ENCODE results near the gene KIF11. TPM values are rescaled to one million over a fixed set of nuclear protein-coding genes. Genes with fewer than 3 reads are reported as not detected.
A peak's percentile ranks its signal among the peaks of the same experiment; 100 is the strongest.

The KIF11 gene
- polyA plus RNA-seq, 1 donor from 2014 or later: 0.47 TPM

DNA sequence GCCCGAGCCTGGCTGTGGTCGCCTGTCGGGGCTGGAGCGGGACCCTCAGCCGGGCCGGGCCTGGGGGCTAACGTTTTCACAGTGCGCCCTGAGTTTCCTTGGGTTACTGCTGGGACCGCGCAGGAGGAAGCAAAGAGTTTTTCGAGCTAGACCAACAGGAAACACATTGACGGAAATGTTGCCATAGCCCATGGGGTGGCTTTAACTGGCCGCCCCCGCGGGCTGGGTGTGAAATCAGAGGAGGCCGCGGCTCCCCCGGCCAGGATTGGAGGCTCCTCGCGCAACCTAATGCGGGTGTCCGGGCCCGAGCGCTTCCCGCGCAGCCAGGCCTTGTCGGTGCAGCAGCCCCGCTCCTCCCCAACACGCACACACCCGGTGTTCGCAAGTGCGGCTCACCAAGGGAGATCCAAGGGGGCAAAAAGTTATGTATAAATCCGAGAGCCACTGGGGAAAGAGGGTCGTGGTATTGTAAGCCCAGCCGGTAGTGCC lies 98.7 kb downstream of the KIF11 start:
- H3K27me3 ChIP-seq (ENCODE audit: insufficient read depth, low read depth, low read length): peaks cover 96% of the 10 kb centered on the region

DNA sequence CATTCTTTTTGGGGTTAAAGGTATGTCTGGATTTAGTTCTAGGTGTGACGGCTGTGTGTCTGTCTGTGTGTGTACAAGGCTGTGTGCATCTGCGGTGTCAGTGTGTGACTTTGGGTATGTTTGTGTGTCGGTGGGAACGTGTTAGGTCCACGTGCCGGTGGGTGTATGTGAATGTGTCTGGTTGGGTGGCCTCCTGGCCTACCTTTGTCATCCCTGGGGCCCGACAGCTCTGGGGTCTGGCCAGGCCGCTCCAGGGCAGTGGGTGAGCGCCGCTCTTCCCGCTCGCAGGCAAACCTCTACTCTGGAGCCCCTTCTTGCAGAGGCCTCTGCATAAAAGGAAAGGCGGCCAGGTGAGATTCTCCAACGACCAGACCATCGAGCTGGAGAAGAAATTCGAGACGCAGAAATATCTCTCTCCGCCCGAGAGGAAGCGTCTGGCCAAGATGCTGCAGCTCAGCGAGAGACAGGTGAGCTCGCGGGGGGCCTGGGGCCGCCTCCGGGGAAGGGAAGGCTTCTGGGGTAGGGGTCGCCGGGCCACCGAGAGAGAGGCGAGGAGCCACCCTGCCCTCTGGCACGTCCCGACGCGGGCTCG lies 99.2 kb downstream of the KIF11 start:
- Histone ChIP-seq H3K9me3 (ENCODE audit: low read length) (peaks cover 12% of the 10 kb centered on the region), H3K4me3 (ENCODE audit: low read length) (no peak overlapping the region), H3K9ac (ENCODE audit: low read length) (no peak overlapping the region), H3K4me2 (ENCODE audit: low read length) (no peak overlapping the region), H3K9me2 (ENCODE audit: insufficient read depth, low read length) (no peaks in the 10 kb centered on the region), H2AFZ (ENCODE audit: low read depth, low read length) (no peak overlapping the region), H3F3A (ENCODE audit: insufficient read depth, low read length, poor library complexity, severe bottlenecking) (no peaks in the 10 kb centered on the region), H3K36me3 (ENCODE audit: insufficient read depth, low read length) (no peaks in the 10 kb centered on the region), H4K20me1 (ENCODE audit: insufficient read depth) (no peaks in the 10 kb centered on the region), H3K27me3 (ENCODE audit: insufficient read depth, low read depth, low read length) (peaks cover 96% of the 10 kb centered on the region), H3K79me2 (replicated peaks; ENCODE audit: insufficient read depth, low read length) (no peaks in the 10 kb centered on the region), H3K27ac (ENCODE audit: low read length) (no peak overlapping the region)
- no peak for TF ChIP-seq MXI1 (conservative IDR thresholded peaks at IDR 0.05; ENCODE audit: poor library complexity, severe bottlenecking)
- TF ChIP-seq RAD21 (conservative IDR thresholded peaks at IDR 0.05): no peak
- TF ChIP-seq, protein P1, sequence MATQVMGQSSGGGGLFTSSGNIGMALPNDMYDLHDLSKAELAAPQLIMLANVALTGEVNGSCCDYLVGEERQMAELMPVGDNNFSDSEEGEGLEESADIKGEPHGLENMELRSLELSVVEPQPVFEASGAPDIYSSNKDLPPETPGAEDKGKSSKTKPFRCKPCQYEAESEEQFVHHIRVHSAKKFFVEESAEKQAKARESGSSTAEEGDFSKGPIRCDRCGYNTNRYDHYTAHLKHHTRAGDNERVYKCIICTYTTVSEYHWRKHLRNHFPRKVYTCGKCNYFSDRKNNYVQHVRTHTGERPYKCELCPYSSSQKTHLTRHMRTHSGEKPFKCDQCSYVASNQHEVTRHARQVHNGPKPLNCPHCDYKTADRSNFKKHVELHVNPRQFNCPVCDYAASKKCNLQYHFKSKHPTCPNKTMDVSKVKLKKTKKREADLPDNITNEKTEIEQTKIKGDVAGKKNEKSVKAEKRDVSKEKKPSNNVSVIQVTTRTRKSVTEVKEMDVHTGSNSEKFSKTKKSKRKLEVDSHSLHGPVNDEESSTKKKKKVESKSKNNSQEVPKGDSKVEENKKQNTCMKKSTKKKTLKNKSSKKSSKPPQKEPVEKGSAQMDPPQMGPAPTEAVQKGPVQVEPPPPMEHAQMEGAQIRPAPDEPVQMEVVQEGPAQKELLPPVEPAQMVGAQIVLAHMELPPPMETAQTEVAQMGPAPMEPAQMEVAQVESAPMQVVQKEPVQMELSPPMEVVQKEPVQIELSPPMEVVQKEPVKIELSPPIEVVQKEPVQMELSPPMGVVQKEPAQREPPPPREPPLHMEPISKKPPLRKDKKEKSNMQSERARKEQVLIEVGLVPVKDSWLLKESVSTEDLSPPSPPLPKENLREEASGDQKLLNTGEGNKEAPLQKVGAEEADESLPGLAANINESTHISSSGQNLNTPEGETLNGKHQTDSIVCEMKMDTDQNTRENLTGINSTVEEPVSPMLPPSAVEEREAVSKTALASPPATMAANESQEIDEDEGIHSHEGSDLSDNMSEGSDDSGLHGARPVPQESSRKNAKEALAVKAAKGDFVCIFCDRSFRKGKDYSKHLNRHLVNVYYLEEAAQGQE (IDR thresholded peaks at IDR 0.05; ENCODE audit: borderline replicate concordance): no peak
- TF ChIP-seq, protein P2, sequence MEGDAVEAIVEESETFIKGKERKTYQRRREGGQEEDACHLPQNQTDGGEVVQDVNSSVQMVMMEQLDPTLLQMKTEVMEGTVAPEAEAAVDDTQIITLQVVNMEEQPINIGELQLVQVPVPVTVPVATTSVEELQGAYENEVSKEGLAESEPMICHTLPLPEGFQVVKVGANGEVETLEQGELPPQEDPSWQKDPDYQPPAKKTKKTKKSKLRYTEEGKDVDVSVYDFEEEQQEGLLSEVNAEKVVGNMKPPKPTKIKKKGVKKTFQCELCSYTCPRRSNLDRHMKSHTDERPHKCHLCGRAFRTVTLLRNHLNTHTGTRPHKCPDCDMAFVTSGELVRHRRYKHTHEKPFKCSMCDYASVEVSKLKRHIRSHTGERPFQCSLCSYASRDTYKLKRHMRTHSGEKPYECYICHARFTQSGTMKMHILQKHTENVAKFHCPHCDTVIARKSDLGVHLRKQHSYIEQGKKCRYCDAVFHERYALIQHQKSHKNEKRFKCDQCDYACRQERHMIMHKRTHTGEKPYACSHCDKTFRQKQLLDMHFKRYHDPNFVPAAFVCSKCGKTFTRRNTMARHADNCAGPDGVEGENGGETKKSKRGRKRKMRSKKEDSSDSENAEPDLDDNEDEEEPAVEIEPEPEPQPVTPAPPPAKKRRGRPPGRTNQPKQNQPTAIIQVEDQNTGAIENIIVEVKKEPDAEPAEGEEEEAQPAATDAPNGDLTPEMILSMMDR (IDR thresholded peaks at IDR 0.05; ENCODE audit: poor library complexity, severe bottlenecking): no peak
- peak; percentile 39 for TF ChIP-seq EZH2 (IDR thresholded peaks at IDR 0.05; ENCODE audit: borderline replicate concordance, insufficient read depth, low read length, poor library complexity, severe bottlenecking)
- TF ChIP-seq EP300 (conservative IDR thresholded peaks at IDR 0.05; ENCODE audit: poor library complexity, severe bottlenecking): no peak
- no peak for TF ChIP-seq SMC3 (conservative IDR thresholded peaks at IDR 0.05; ENCODE audit: poor library complexity)

More for the DNA sequence above, 98.7 kb downstream of the KIF11 start:
- H3K36me3 ChIP-seq (ENCODE audit: insufficient read depth, low read length): no peaks in the 10 kb centered on the region
- no peaks in the 10 kb centered on the region for H3F3A ChIP-seq (ENCODE audit: insufficient read depth, low read length, poor library complexity, severe bottlenecking)
- H2AFZ ChIP-seq (ENCODE audit: low read depth, low read length): no peak overlapping the region
- H3K27ac ChIP-seq (ENCODE audit: low read length): no peak overlapping the region
- H3K9me2 ChIP-seq (ENCODE audit: insufficient read depth, low read length): no peaks in the 10 kb centered on the region
- H3K4me3 ChIP-seq (ENCODE audit: low read length): no peak overlapping the region
- no peak overlapping the region for H3K4me2 ChIP-seq (ENCODE audit: low read length)
- no peaks in the 10 kb centered on the region for H3K79me2 ChIP-seq (replicated peaks; ENCODE audit: insufficient read depth, low read length)
- H4K20me1 ChIP-seq (ENCODE audit: insufficient read depth): no peaks in the 10 kb centered on the region
- peaks cover 12% of the 10 kb centered on the region for H3K9me3 ChIP-seq (ENCODE audit: low read length)
- H3K9ac ChIP-seq (ENCODE audit: low read length): no peak overlapping the region
- TF ChIP-seq, protein P1 (IDR thresholded peaks at IDR 0.05; ENCODE audit: borderline replicate concordance): no peak
- peak; percentile 36 for TF ChIP-seq EZH2 (IDR thresholded peaks at IDR 0.05; ENCODE audit: borderline replicate concordance, insufficient read depth, low read length, poor library complexity, severe bottlenecking)

Measured in neural cell (in vitro differentiated cells).